Measurements from ENCODE around the gene LY6G6F.
A peak's percentile ranks its signal among the peaks of the same experiment; 100 is the strongest.

LY6G6F gene

DNA sequence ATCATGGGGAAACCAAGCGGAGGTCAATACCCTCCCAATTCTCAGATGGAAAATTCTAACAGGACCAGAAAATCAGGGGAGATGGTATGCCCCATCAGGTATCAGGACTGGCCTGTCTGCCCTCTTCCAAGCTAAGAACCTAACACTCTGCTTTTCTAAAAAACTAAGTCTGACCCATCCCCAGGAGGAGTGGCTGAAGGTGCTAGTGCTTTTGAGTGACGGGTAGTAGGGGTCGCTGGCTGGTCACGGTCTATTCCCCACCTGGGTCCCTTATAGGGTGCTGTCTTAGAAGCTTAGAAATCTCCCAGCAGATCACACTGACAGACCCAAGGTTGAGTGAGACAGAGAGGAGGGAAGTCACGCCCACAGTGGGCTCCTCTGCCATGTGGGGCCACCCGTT, 13.1 kb upstream of the LY6G6F start:
- no peak overlapping the region for H3K27ac ChIP-seq
- TF ChIP-seq, protein P1, sequence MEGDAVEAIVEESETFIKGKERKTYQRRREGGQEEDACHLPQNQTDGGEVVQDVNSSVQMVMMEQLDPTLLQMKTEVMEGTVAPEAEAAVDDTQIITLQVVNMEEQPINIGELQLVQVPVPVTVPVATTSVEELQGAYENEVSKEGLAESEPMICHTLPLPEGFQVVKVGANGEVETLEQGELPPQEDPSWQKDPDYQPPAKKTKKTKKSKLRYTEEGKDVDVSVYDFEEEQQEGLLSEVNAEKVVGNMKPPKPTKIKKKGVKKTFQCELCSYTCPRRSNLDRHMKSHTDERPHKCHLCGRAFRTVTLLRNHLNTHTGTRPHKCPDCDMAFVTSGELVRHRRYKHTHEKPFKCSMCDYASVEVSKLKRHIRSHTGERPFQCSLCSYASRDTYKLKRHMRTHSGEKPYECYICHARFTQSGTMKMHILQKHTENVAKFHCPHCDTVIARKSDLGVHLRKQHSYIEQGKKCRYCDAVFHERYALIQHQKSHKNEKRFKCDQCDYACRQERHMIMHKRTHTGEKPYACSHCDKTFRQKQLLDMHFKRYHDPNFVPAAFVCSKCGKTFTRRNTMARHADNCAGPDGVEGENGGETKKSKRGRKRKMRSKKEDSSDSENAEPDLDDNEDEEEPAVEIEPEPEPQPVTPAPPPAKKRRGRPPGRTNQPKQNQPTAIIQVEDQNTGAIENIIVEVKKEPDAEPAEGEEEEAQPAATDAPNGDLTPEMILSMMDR (conservative IDR thresholded peaks at IDR 0.05), result no peak
- TF ChIP-seq ZFX (IDR thresholded peaks at IDR 0.05), result no peak

GRCh38 chr6:31697555-31697954, 9.1 kb upstream of the LY6G6F start:
- TF ChIP-seq, protein P1 (conservative IDR thresholded peaks at IDR 0.05), result no peak
- no peak for TF ChIP-seq ZFX (IDR thresholded peaks at IDR 0.05)

DNA sequence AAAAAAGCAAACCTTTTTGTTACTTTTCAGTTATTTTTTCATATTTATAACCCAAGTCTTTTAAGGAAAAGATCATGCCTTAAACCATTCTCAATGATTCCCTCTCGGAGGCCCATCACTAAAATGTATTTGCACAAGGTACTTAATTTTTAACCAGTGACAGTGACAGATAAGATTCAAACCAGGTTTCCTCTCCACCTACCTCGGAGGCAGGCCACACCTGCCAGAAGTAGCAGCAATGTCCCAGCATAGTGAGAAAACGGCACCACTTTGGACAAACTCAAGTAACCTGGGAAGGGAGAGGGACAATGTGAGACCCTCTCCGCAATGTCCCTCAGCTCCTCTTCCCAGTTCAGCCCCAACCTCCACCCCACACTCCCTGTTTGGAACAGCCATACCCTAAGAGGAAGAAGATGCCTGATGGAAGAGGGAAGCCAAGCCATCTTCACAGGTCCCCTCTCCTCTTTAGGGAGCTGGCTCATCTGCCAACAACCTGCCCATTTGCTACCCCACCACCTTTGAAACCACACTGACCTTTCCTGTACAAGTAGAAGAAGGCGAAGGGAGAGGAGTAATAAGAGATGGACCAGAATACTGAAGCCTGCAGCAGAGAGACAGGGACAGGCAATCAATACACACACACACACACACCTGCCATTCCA, 5.8 kb upstream of the LY6G6F start:
- no peak overlapping the region for H3K27ac ChIP-seq
- TF ChIP-seq, protein P1 (conservative IDR thresholded peaks at IDR 0.05), result no peak
- no peak for TF ChIP-seq ZFX (IDR thresholded peaks at IDR 0.05)

More at GRCh38 chr6:31697555-31697954, 9.1 kb upstream of the LY6G6F start:
- no peak overlapping the region for H3K27ac ChIP-seq

GRCh38 chr6:31701666-31702404, 4.8 kb upstream of the LY6G6F start:
- H3K27ac ChIP-seq, result peak overlapping the region; percentile 75
- no peak for TF ChIP-seq ZFX (IDR thresholded peaks at IDR 0.05)
- TF ChIP-seq, protein P1 (conservative IDR thresholded peaks at IDR 0.05), result no peak

DNA sequence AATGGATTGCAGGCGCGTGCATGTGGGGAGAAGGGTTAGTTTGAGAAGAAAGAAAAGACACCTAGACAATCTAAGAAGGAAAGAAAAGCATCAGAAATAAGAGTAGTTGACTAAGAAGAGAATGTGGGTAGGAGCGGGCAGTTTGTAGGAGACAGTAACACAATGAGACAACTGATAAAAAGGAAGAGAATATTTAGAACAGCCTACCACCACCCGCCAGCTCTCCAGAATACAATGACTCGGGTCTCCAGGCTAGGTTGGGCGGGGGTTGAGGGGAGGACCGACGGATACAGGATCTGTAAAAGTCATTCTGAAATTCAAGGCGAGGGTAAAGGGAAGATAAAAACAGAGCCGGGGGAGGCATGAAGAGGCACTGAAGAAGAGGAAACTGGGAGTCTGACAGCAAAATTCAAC, 4.3 kb upstream of the LY6G6F start:
- peak overlapping the region; percentile 75 for H3K27ac ChIP-seq
- TF ChIP-seq, protein P1 (conservative IDR thresholded peaks at IDR 0.05), result no peak
- TF ChIP-seq ZFX (IDR thresholded peaks at IDR 0.05), result no peak

DNA sequence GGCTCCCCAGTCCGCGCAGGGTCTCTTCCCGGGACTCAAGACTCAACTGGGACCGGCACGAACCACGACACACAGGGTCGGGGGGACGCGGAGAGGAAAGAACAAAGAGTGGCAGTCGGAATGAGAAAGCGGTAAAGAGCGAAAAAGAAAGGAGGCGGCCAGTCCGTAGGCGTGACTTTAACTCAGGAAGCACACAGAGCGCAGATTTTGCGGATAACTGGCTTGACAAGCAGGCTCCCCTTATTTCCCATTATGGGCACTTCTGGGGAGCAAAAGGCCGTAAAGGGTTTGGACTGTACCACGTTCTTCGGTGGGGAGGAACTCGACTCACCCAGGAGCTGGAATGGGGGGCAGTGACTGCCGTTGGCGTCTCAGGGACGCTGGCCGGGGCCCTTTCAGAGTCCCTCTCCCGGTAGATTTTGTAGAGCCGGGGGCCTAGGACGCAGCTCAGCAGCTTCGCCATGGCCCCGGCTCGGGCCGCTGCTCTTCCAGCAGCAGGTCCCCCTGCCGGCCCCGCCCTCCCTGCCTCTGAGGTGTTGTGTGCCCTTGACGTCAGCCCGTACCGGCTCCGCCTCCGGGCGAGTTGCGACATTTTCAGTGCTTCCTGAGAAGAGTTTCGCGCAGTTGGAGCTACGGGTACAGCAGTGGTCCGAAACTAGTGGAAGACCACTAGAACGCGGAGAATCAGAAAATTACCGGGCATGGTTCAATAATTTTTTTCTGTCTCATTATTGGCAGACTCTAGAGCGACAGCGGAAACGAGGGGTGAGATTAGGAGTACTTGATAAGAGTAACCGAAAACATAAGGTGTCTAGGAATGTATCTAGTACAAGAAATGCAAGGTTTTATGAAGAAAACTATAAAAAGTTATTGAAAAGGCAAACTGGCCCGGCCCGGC, 3.6 kb upstream of the LY6G6F start, which contains the start of gene ABHD16A:
Gene ABHD16A (minus strand): TSS at position 506 of the 898 bp plus-strand sequence. CDS start 43 bp downstream, at position 463.
- TF ChIP-seq ZFX (IDR thresholded peaks at IDR 0.05), result peak; percentile 42; the same call in 1 of the 2 replicates
- TF ChIP-seq, protein P1 (conservative IDR thresholded peaks at IDR 0.05), result no peak
- H3K27ac ChIP-seq, result peak within 1 kb of the TSS; percentile 75
